H1 (cell line): Measurements from ENCODE around the gene DIPK2B. TPM values are rescaled to one million over a fixed set of nuclear protein-coding genes. Genes with fewer than 3 reads are reported as not detected.
A peak's percentile ranks its signal among the peaks of the same experiment; 100 is the strongest.

Experiments
- CTCF ChIA-PET: fragments of 300-600 bp; sonication (Branson Sonifier 250); formaldehyde crosslinking; loops from one replicate; lab custom pipeline; 2021; ENCODE audit not compliant: partially characterized antibody; lab: Charles Lee
- POLR2A ChIA-PET: fragments of 300-600 bp; sonication (Branson Sonifier 250); formaldehyde crosslinking; loops from one replicate; lab custom pipeline; 2021; ENCODE audit warnings: inconsistent platforms; ENCODE audit not compliant: partially characterized antibody; lab: Charles Lee
- DNase-seq, 2 experiments: peaks; one replicate each; pipeline versions ENCODE4 v3.0.0 to v3.0.0-alpha.2; 2010 to 2022; ENCODE audit warnings: low spot score in 2 of 2, low read depth in 1 of 2, mixed read lengths in 1 of 2
- FAIRE-seq: peaks from 2 replicates; lab custom pipeline; 2011; peaks lifted over from hg19 to GRCh38; lab: Jason Lieb, UNC
- H2AFZ ChIP-seq: 2 replicates; pipeline ENCODE4 v1.8.1; 2012; ENCODE audit warnings: low read length, inconsistent platforms
- H2AK5ac ChIP-seq: 2 replicates; pipeline ENCODE4 v1.6.1; 2013; ENCODE audit warnings: low read depth, low read length
- H2BK120ac ChIP-seq: replicated peaks from 2 replicates; pipeline ENCODE3; 2013; ENCODE audit warnings: low read depth, low read length, inconsistent platforms
- H2BK12ac ChIP-seq: 2 replicates; pipeline ENCODE4 v1.6.1; 2013; ENCODE audit warnings: low read depth, low read length
- H2BK15ac ChIP-seq: 2 replicates; pipeline ENCODE4 v1.6.1; 2013; ENCODE audit warnings: low read length
- H2BK20ac ChIP-seq: 2 replicates; pipeline ENCODE4 v1.6.1; 2013; ENCODE audit warnings: low read length
- H2BK5ac ChIP-seq: 2 replicates; pipeline ENCODE4 v1.6.1; 2013; ENCODE audit warnings: low read depth, low read length
- H3K14ac ChIP-seq: 2 replicates; pipeline ENCODE4 v1.6.1; 2013; ENCODE audit warnings: inconsistent platforms; ENCODE audit not compliant: insufficient read length
- H3K18ac ChIP-seq: 2 replicates; pipeline ENCODE4 v1.6.1; 2013; ENCODE audit warnings: low read length; ENCODE audit errors: extremely low read depth
- H3K23ac ChIP-seq: 2 replicates; pipeline ENCODE4 v1.6.1; 2013; ENCODE audit warnings: inconsistent platforms; ENCODE audit not compliant: insufficient read length
- H3K23me2 ChIP-seq: 2 replicates; pipeline ENCODE4 v1.6.1; 2013; ENCODE audit warnings: low read depth, low read length
- H3K27ac ChIP-seq: 2 replicates; pipeline ENCODE4 v1.6.1; 2011; ENCODE audit warnings: low read depth, low read length, inconsistent platforms
- H3K27me3 ChIP-seq, 4 experiments: replicated peaks in 1 of 4; 1 replicate in 1 of 4; 2 replicates in 3 of 4; pipeline versions ENCODE4 v1.6.1 to v1.8.1; 2011 to 2013; ENCODE audit warnings: low read length in 3 of 4, mild to moderate bottlenecking in 3 of 4, inconsistent platforms in 2 of 4, mixed read lengths in 2 of 4, moderate library complexity in 1 of 4; ENCODE audit not compliant: control insufficient read depth in 3 of 4, insufficient read depth in 3 of 4; ENCODE audit errors: extremely low read depth in 1 of 4
- H3K36me3 ChIP-seq, 4 experiments: 2 replicates each; pipeline versions ENCODE4 v1.6.1 to v1.8.1; 2011 to 2013; ENCODE audit warnings: mild to moderate bottlenecking in 4 of 4, low read length in 3 of 4, moderate library complexity in 2 of 4, control low read depth in 1 of 4, inconsistent platforms in 1 of 4; ENCODE audit not compliant: insufficient read depth in 4 of 4, control insufficient read depth in 2 of 4
- H3K4ac ChIP-seq: replicated peaks from 2 replicates; pipeline ENCODE3; 2013; ENCODE audit warnings: low read length, low read depth, mixed read lengths, inconsistent platforms; ENCODE audit not compliant: insufficient read length
- H3K4me1 ChIP-seq, 4 experiments: replicated peaks in 1 of 4; 1 replicate in 1 of 4; 2 replicates in 3 of 4; pipeline versions ENCODE4 v1.6.1 to v1.8.1; 2011 to 2013; ENCODE audit warnings: low read length in 3 of 4, inconsistent platforms in 2 of 4, mixed read lengths in 1 of 4; ENCODE audit not compliant: insufficient read depth in 4 of 4, control insufficient read depth in 3 of 4
- H3K4me2 ChIP-seq, 2 experiments: 2 replicates each; pipeline versions ENCODE4 v1.6.1 to v1.8.1; 2011 to 2013; ENCODE audit warnings: low read depth in 2 of 2, low read length in 2 of 2, control low read depth in 1 of 2, inconsistent platforms in 1 of 2, mild to moderate bottlenecking in 1 of 2; ENCODE audit not compliant: insufficient read depth in 1 of 2
- H3K4me3 ChIP-seq, 4 experiments: fragments of 200-600, 300-600 bp in 1 of 4; sonication (generic), shearing (Covaris generic), sonication (Bioruptor Twin) in 1 of 4; 2 replicates each; pipeline versions ENCODE4 v1.5.1 to v1.8.1; 2011 to 2016; ENCODE audit warnings: low read length in 4 of 4, low read depth in 3 of 4, control low read depth in 2 of 4, inconsistent platforms in 2 of 4, mild to moderate bottlenecking in 2 of 4, mixed read lengths in 1 of 4, moderate library complexity in 1 of 4; ENCODE audit not compliant: insufficient read depth in 2 of 4; ENCODE audit errors: extremely low read depth in 1 of 4
- H3K56ac ChIP-seq: replicated peaks from 2 replicates; pipeline ENCODE3; 2013; ENCODE audit warnings: low read depth, mild to moderate bottlenecking, mixed read lengths, low read length, inconsistent platforms; ENCODE audit not compliant: insufficient read length
- H3K79me1 ChIP-seq: 2 replicates; pipeline ENCODE4 v1.6.1; 2013; ENCODE audit warnings: low read depth, low read length, control low read depth
- H3K79me2 ChIP-seq, 2 experiments: 2 replicates each; pipeline versions ENCODE4 v1.6.1 to v1.8.1; 2012 to 2013; ENCODE audit warnings: low read length in 2 of 2, mild to moderate bottlenecking in 2 of 2, inconsistent platforms in 1 of 2; ENCODE audit not compliant: insufficient read depth in 2 of 2, control insufficient read depth in 1 of 2
- H3K9ac ChIP-seq, 4 experiments: replicated peaks in 1 of 4; 1 replicate in 1 of 4; 2 replicates in 3 of 4; pipeline versions ENCODE4 v1.6.1 to v1.8.1; 2011 to 2013; ENCODE audit warnings: low read depth in 3 of 4, low read length in 3 of 4, control low read depth in 2 of 4, mild to moderate bottlenecking in 2 of 4, moderate library complexity in 2 of 4, inconsistent platforms in 1 of 4; ENCODE audit errors: extremely low read depth in 1 of 4
- H3K9me3 ChIP-seq, 2 experiments: 2 replicates each; pipeline versions ENCODE4 v1.6.1 to v1.8.1; 2012 to 2013; ENCODE audit warnings: mild to moderate bottlenecking in 2 of 2, moderate library complexity in 2 of 2, control low read depth in 1 of 2, inconsistent platforms in 1 of 2, low read depth in 1 of 2, low read length in 1 of 2, mixed read lengths in 1 of 2; ENCODE audit not compliant: insufficient read depth in 2 of 2
- H4K20me1 ChIP-seq, 2 experiments: replicated peaks in 1 of 2; 2 replicates each; pipeline versions ENCODE3 to v1.8.1; 2011 to 2013; ENCODE audit warnings: inconsistent platforms in 2 of 2, low read length in 2 of 2, mild to moderate bottlenecking in 1 of 2; ENCODE audit not compliant: insufficient read depth in 2 of 2, control insufficient read depth in 1 of 2
- H4K5ac ChIP-seq: 2 replicates; pipeline ENCODE4 v1.6.1; 2013; ENCODE audit warnings: low read length, low read depth, mixed read lengths, inconsistent platforms; ENCODE audit not compliant: insufficient read length
- H4K8ac ChIP-seq: 2 replicates; pipeline ENCODE4 v1.8.0; 2013; ENCODE audit warnings: mild to moderate bottlenecking, moderate library complexity, low read length, inconsistent platforms; ENCODE audit not compliant: insufficient read depth; ENCODE audit errors: extremely low read depth
- H4K91ac ChIP-seq: replicated peaks from 2 replicates; pipeline ENCODE3; 2013; ENCODE audit warnings: low read length, mixed read lengths, inconsistent platforms; ENCODE audit not compliant: insufficient read length
- CHD1 ChIP-seq: IDR thresholded peaks from 2 replicates; pipeline ENCODE4 v1.6.1; 2012; ENCODE audit warnings: low read depth, low read length, improper control_type of control experiment
- JUND ChIP-seq: IDR thresholded peaks from 2 replicates; pipeline ENCODE4 v1.6.1; 2011; ENCODE audit warnings: mild to moderate bottlenecking, improper control_type of control experiment, low read length
- RAD21 ChIP-seq, 2 experiments: IDR thresholded peaks in 1 of 2; conservative IDR thresholded peaks in 1 of 2; 2 replicates each; pipeline ENCODE4 v1.6.1; 2011; ENCODE audit warnings: low read depth in 2 of 2, low read length in 2 of 2, improper control_type of control experiment in 1 of 2, inconsistent platforms in 1 of 2, mild to moderate bottlenecking in 1 of 2, moderate library complexity in 1 of 2
- SIRT6 ChIP-seq: IDR thresholded peaks from one replicate; pipeline ENCODE4 v1.7.1; 2012; ENCODE audit warnings: low read length, inconsistent platforms
- SP2 ChIP-seq: IDR thresholded peaks from 2 replicates; pipeline ENCODE4 v1.6.1; 2012; ENCODE audit warnings: mild to moderate bottlenecking, low read length, inconsistent platforms
- TEAD4 ChIP-seq: IDR thresholded peaks from 2 replicates; pipeline ENCODE4 v1.6.1; 2012; ENCODE audit warnings: low read depth, low read length, inconsistent platforms, mixed read lengths
- YY1 ChIP-seq: IDR thresholded peaks from 2 replicates; pipeline ENCODE4 v1.6.1; 2011; ENCODE audit warnings: low read depth, mild to moderate bottlenecking, low read length
- WGBS, 2 experiments: shearing (Covaris generic) in 1 of 2; methylation state at CpG; one replicate each; pipeline versions ENCODE4 v1.1.6 to v1.1.7; 2013 to 2015; ENCODE audit warnings: low lambda C conversion rate in 2 of 2, mixed read lengths in 2 of 2, inconsistent platforms in 1 of 2, low coverage in 1 of 2, missing lambda C conversion rate in 1 of 2; ENCODE audit not compliant: insufficient replicate concordance in 2 of 2, insufficient coverage in 1 of 2, insufficient read length in 1 of 2; ENCODE audit errors: extremely low coverage in 1 of 2, missing lambda C conversion rate in 1 of 2; 5-methylcytosine and 5-hydroxymethylcytosine counted together
- polyA plus RNA-seq, 7 experiments: library from polyadenylated mRNA; depleted of rRNA in 3 of 7; stranded (reverse) in 5 of 7; unstranded in 2 of 7; fragments of >200 nt in 5 of 7; fragments of 200-250 nt in 2 of 7; gene quantifications; 1 replicate in 5 of 7; 2 replicates in 1 of 7; 4 replicates in 1 of 7; pipeline versions ENCODE4 v1.2.1 to v1.2.3, GENCODE V29; 2011 to 2013; ENCODE audit warnings: missing spikeins in 2 of 7, mixed read lengths in 2 of 7
- total RNA-seq: library from RNA; stranded (reverse); fragmentation: NEBNext Ultra II Directional; extraction: Animal tissue kit (Norgen Biotek cat#: 25700); gene quantifications from 2 replicates; pipeline ENCODE4 v1.2.1, GENCODE V29; 2021

Gene DIPK2B
- total and polyA plus RNA-seq, 2 of the 8 experiments (the other 6 are each of a cell fraction or from before 2014, with no cell fraction given), result not detected

GRCh38 chrX:45202171-45202570 is 1.5 kb upstream of the DIPK2B start:
- no peak overlapping the region for H3K14ac ChIP-seq
- no peaks in the 10 kb centered on the region for H3K79me2 ChIP-seq
- H3K4me2 ChIP-seq, result no peak overlapping the region
- H3K9me3 ChIP-seq, result no peaks in the 10 kb centered on the region
- no peak overlapping the region for H3K9ac ChIP-seq
- H3K4me1 ChIP-seq, result no peaks in the 10 kb centered on the region
- H4K20me1 ChIP-seq, result no peaks in the 10 kb centered on the region
- no peak for DNase-seq
- no peak overlapping the region for H2AK5ac ChIP-seq
- no peak overlapping the region for H2BK20ac ChIP-seq
- H2BK120ac ChIP-seq, result no peak overlapping the region
- H3K4ac ChIP-seq, result no peak overlapping the region
- no peak overlapping the region for H2BK15ac ChIP-seq
- no peaks in the 10 kb centered on the region for H3K27me3 ChIP-seq
- no peak overlapping the region for H2BK5ac ChIP-seq
- no peak overlapping the region for H2AFZ ChIP-seq
- TF ChIP-seq CHD1 (no peak), SIRT6 (no peak), YY1 (no peak), JUND (no peak), RAD21 (IDR thresholded peaks at IDR 0.05 in 1 of 2, conservative IDR thresholded peaks at IDR 0.05 in 1 of 2; ENCODE audit: low read depth in 2 of 2, low read length in 2 of 2) (no peak), SP2 (no peak), TEAD4 (no peak)
- H3K4me3 ChIP-seq, result no peak overlapping the region
- H2BK12ac ChIP-seq, result no peak overlapping the region
- peak; percentile 7 for FAIRE-seq
- no peak overlapping the region for H4K91ac ChIP-seq
- H4K5ac ChIP-seq, result no peak overlapping the region
- H4K8ac ChIP-seq, result no peak overlapping the region
- H3K27ac ChIP-seq, result no peak overlapping the region
- H3K18ac ChIP-seq, result no peak overlapping the region
- H3K36me3 ChIP-seq, result no peaks in the 10 kb centered on the region
- ChIA-PET CTCF (no interaction called here), POLR2A (no interaction called here)
- WGBS, 2 experiments, result 100% methylated on average over 1 of the region's 1 CpG; no CpG with 5 or more reads in 1 of the 2 experiments
- no peak overlapping the region for H3K56ac ChIP-seq
- H3K23me2 ChIP-seq, result no peaks in the 10 kb centered on the region
- no peak overlapping the region for H3K23ac ChIP-seq
- no peaks in the 10 kb centered on the region for H3K79me1 ChIP-seq
